HCT116 (cell line): ENCODE measurements around the gene CBFA2T2. TPM values are rescaled to one million over a fixed set of nuclear protein-coding genes. Genes with fewer than 3 reads are reported as not detected.

ENCODE experiments used
- ATAC-seq: fragments of 200-7000 bp; cut with Tn5 transposase; 2 replicates; pipeline ENCODE4 v1.9.1; 2020; ENCODE audit warnings: mild to moderate bottlenecking, moderate library complexity
- BruUV-seq: library from RNA; stranded (reverse); fragments of 400-500 nt; replicated peaks from 2 replicates; lab custom pipeline; 2021; lab: Mats Ljungman, UMichigan
- CTCF ChIA-PET: fragments of 300-600 bp; sonication (Branson Sonifier 250); formaldehyde crosslinking; loops from one replicate; lab custom pipeline; 2021; ENCODE audit warnings: antibody characterized with exemption; lab: Charles Lee
- POLR2A ChIA-PET: fragments of 300-600, 350-600 bp; sonication (Branson Sonifier 250); formaldehyde crosslinking; loops from one replicate; lab custom pipeline; 2021; ENCODE audit warnings: antibody characterized with exemption; lab: Charles Lee
- RAD21 ChIA-PET, 2 experiments: fragments of 300-600 bp; sonication (Branson Sonifier 250); formaldehyde crosslinking; loops; one replicate each; lab custom pipeline; 2023; ENCODE audit warnings: low total read pairs in 2 of 2; ENCODE audit not compliant: uncharacterized antibody in 2 of 2, unreplicated experiment in 2 of 2, low non-redundant PET in 1 of 2; lab: Charles Lee
- DNase-seq: peaks from one replicate; pipeline ENCODE4 v3.0.0-alpha.2; 2010; ENCODE audit warnings: low read depth, low spot score
- H2AFZ ChIP-seq: fragments of 200-600 bp; shearing (Covaris generic), sonication (generic); 2 replicates; pipeline ENCODE4 v1.6.1; 2017; ENCODE audit warnings: low read depth, mixed run types, mixed read lengths, antibody characterized with exemption, low read length; ENCODE audit not compliant: poor library complexity, severe bottlenecking
- H3K27ac ChIP-seq: 2 replicates; pipeline ENCODE4 v1.5.1; 2012; ENCODE audit warnings: low read depth, low read length
- H3K27me3 ChIP-seq: fragments of 200-600 bp; sonication (generic); 2 replicates; pipeline ENCODE4 v1.6.1; 2016; ENCODE audit warnings: mixed run types, low read length, mixed read lengths; ENCODE audit not compliant: insufficient read depth
- H3K36me3 ChIP-seq, 2 experiments: fragments of 200-500 bp in 1 of 2; fragments of 200-600 bp in 1 of 2; sonication (Bioruptor generic) in 1 of 2; sonication (generic) in 1 of 2; 2 replicates each; pipeline versions ENCODE4 v1.5.1 to v1.6.1; 2014 to 2016; ENCODE audit warnings: low read length in 2 of 2, inconsistent platforms in 1 of 2, mixed read lengths in 1 of 2, mixed run types in 1 of 2; ENCODE audit not compliant: insufficient read depth in 2 of 2, control insufficient read depth in 1 of 2
- H3K4me1 ChIP-seq, 2 experiments: fragments of 200-600 bp in 1 of 2; sonication (generic) in 1 of 2; 2 replicates each; pipeline versions ENCODE4 v1.5.1 to v1.6.1; 2012 to 2017; ENCODE audit warnings: low read length in 2 of 2, inconsistent platforms in 1 of 2, mild to moderate bottlenecking in 1 of 2, mixed read lengths in 1 of 2, mixed run types in 1 of 2, moderate library complexity in 1 of 2; ENCODE audit not compliant: insufficient read depth in 2 of 2, control insufficient read depth in 1 of 2
- H3K4me2 ChIP-seq: fragments of 200-600 bp; sonication (generic); 2 replicates; pipeline ENCODE4 v1.6.1; 2017; ENCODE audit warnings: mixed run types, low read length, mixed read lengths
- H3K4me3 ChIP-seq, 2 experiments: fragments of 200-600 bp in 1 of 2; sonication (generic) in 1 of 2; replicated peaks in 1 of 2; 2 replicates each; pipeline ENCODE4 v1.5.1; 2011 to 2016; ENCODE audit warnings: low read length in 2 of 2, control low read depth in 1 of 2, low read depth in 1 of 2, mild to moderate bottlenecking in 1 of 2, mixed read lengths in 1 of 2, mixed run types in 1 of 2
- H3K79me2 ChIP-seq: fragments of 200-600 bp; sonication (generic); 2 replicates; pipeline ENCODE4 v1.6.1; 2017; ENCODE audit warnings: mild to moderate bottlenecking, mixed run types, low read length, moderate library complexity, mixed read lengths; ENCODE audit not compliant: insufficient read depth
- H3K9ac ChIP-seq: fragments of 200-600 bp; sonication (generic); 2 replicates; pipeline ENCODE4 v1.6.1; 2016; ENCODE audit warnings: low read length, mixed read lengths
- H3K9me2 ChIP-seq: fragments of 200-600 bp; sonication (generic), shearing (Covaris generic); 2 replicates; pipeline ENCODE4 v1.6.1; 2017; ENCODE audit warnings: mixed run types, mild to moderate bottlenecking, moderate library complexity; ENCODE audit not compliant: insufficient read depth
- H3K9me3 ChIP-seq, 2 experiments: fragments of 200-500 bp in 1 of 2; fragments of 200-600 bp in 1 of 2; sonication (Bioruptor generic) in 1 of 2; sonication (generic) in 1 of 2; 2 replicates each; pipeline ENCODE4 v1.6.1; 2014 to 2017; ENCODE audit warnings: low read length in 2 of 2, mixed read lengths in 2 of 2, inconsistent platforms in 1 of 2, low read depth in 1 of 2, mild to moderate bottlenecking in 1 of 2, mixed run types in 1 of 2, moderate library complexity in 1 of 2; ENCODE audit not compliant: control insufficient read depth in 1 of 2, insufficient read depth in 1 of 2
- H4K20me1 ChIP-seq: fragments of 200-600 bp; sonication (generic), shearing (Covaris generic); 2 replicates; pipeline ENCODE4 v1.6.1; 2017; ENCODE audit warnings: mixed run types, mild to moderate bottlenecking, moderate library complexity; ENCODE audit not compliant: insufficient read depth
- EZH2 ChIP-seq: fragments of 200-600 bp; sonication (generic); IDR thresholded peaks from 2 replicates; pipeline ENCODE4 v1.6.1; 2017; ENCODE audit warnings: antibody characterized with exemption, mixed run types
- EZH2phosphoT487 ChIP-seq: fragments of 200-600 bp; IDR thresholded peaks from 2 replicates; pipeline ENCODE4 v1.6.1; 2018; ENCODE audit warnings: antibody characterized with exemption, borderline replicate concordance
- POLR2A ChIP-seq: IDR thresholded peaks from 2 replicates; pipeline ENCODE4 v1.7.0; 2011; ENCODE audit warnings: borderline replicate concordance; ENCODE audit not compliant: insufficient read depth, insufficient read length; ENCODE audit errors: extremely low read depth
- POLR2AphosphoS5 ChIP-seq: IDR thresholded peaks from 2 replicates; pipeline ENCODE4 v1.6.1; 2011; ENCODE audit warnings: mild to moderate bottlenecking, low read depth, low read length, moderate library complexity
- RAD21 ChIP-seq: IDR thresholded peaks from 2 replicates; pipeline ENCODE4 v1.6.1; 2012; ENCODE audit warnings: low read depth, mild to moderate bottlenecking
- REST ChIP-seq: IDR thresholded peaks from 2 replicates; pipeline ENCODE4 v1.6.1; 2012; ENCODE audit warnings: low read depth
- SIN3A ChIP-seq: IDR thresholded peaks from 2 replicates; pipeline ENCODE4 v1.6.1; 2012; ENCODE audit warnings: low read depth
- SP1 ChIP-seq: IDR thresholded peaks from 2 replicates; pipeline ENCODE4 v1.6.1; 2012; ENCODE audit warnings: low read depth
- TCF7L2 ChIP-seq: IDR thresholded peaks from 2 replicates; pipeline ENCODE4 v1.7.0; 2011; ENCODE audit warnings: borderline replicate concordance, inconsistent platforms; ENCODE audit not compliant: insufficient read depth, insufficient read length; ENCODE audit errors: extremely low read depth
- YY1 ChIP-seq: IDR thresholded peaks from 2 replicates; pipeline ENCODE4 v1.6.1; 2011; ENCODE audit warnings: low read length, low read depth, moderate library complexity, mild to moderate bottlenecking; ENCODE audit not compliant: insufficient replicate concordance; ENCODE audit errors: extremely low read depth
- ZFX ChIP-seq: fragments of 450-650 bp; IDR thresholded peaks from 2 replicates; pipeline ENCODE4 v1.6.1; 2017
- intact Hi-C: fragments of 100-400 bp; cut with micrococcal nuclease; formaldehyde crosslinking; loops from 2 replicates; pipeline ENCODE4 v1.10.0; 2022
- total RNA-seq: library from RNA; stranded (reverse); gene quantifications from one replicate; pipeline ENCODE4 v1.2.1, GENCODE V29; 2021; ENCODE audit not compliant: unreplicated experiment

Gene CBFA2T2
- total RNA-seq, 1 experiment from 2014 or later = 8.0 TPM

GRCh38 chr20:33671573-33672288 lies 181.8 kb downstream of the CBFA2T2 start:
- no peaks in the 10 kb centered on the region for H4K20me1 ChIP-seq
- no peaks in the 10 kb centered on the region for H3K9me2 ChIP-seq
- intact Hi-C loops = no loop called here
- H3K27ac ChIP-seq = no peak overlapping the region
- peaks cover 26% of the 10 kb centered on the region; the same call in 1 of the 2 replicates for H3K79me2 ChIP-seq
- H3K4me1 ChIP-seq = peaks cover 15 to 24% of the 10 kb centered on the region in 2 experiments
- RAD21 ChIA-PET = no interaction called here
- TF ChIP-seq REST (no peak), EZH2phosphoT487 (no peak), SIN3A (no peak), ZFX (no peak), POLR2A (no peak), RAD21 (no peak), EZH2 (no peak), POLR2AphosphoS5 (no peak), SP1 (no peak), TCF7L2 (no peak), YY1 (no peak)
- TF ChIP-seq, all 23 proteins: peak for 0
- TSS peak; percentile 42 for BruUV-seq
- H3K4me3 ChIP-seq = no peak overlapping the region
- no peak overlapping the region for H3K9ac ChIP-seq
- CTCF ChIA-PET = interaction anchor here (0.6 kb wide), 1 partner anchor 18 kb away, joined by 3 read pairs; no protein-coding TSS in a partner anchor
- H3K9me3 ChIP-seq = no peaks in the 10 kb centered on the region
- DNase-seq (no peak), ATAC-seq (no peak)
- no peak overlapping the region for H2AFZ ChIP-seq
- POLR2A ChIA-PET = no interaction called here
- H3K36me3 ChIP-seq = peaks cover 12 to 23% of the 10 kb centered on the region in 2 experiments; a peak in 3 of 4 replicates
- no peak overlapping the region for H3K4me2 ChIP-seq
- no peaks in the 10 kb centered on the region for H3K27me3 ChIP-seq
